Breast epithelium (tissue), 3 donors: ENCODE measurements around the gene LIN28A.

Source experiments
- POLR2A ChIP-seq: fragments of 450-650 bp; IDR thresholded peaks from one replicate; pipeline ENCODE4 v1.6.1; 2016; ENCODE audit warnings: antibody characterized with exemption, mild to moderate bottlenecking, moderate library complexity
- POLR2AphosphoS5 ChIP-seq, 3 donors: sonication (generic); formaldehyde crosslinking; IDR thresholded peaks; one replicate each; pipeline ENCODE4 v1.6.1; 2017; ENCODE audit warnings: antibody characterized with exemption in 3 of 3
- TF ChIP-seq, protein P1 (sequence below), 3 donors: fragments of 450-650 bp; IDR thresholded peaks; one replicate each; pipeline ENCODE4 v1.5.1; 2016 to 2017; ENCODE audit warnings: antibody characterized with exemption in 3 of 3, mild to moderate bottlenecking in 3 of 3, moderate library complexity in 3 of 3

GRCh38 chr1:26364956-26365355, 45.7 kb upstream of the LIN28A start:
- no peak for TF ChIP-seq POLR2AphosphoS5 (IDR thresholded peaks at IDR 0.05)
- no peak for TF ChIP-seq POLR2A
- TF ChIP-seq, protein P1, sequence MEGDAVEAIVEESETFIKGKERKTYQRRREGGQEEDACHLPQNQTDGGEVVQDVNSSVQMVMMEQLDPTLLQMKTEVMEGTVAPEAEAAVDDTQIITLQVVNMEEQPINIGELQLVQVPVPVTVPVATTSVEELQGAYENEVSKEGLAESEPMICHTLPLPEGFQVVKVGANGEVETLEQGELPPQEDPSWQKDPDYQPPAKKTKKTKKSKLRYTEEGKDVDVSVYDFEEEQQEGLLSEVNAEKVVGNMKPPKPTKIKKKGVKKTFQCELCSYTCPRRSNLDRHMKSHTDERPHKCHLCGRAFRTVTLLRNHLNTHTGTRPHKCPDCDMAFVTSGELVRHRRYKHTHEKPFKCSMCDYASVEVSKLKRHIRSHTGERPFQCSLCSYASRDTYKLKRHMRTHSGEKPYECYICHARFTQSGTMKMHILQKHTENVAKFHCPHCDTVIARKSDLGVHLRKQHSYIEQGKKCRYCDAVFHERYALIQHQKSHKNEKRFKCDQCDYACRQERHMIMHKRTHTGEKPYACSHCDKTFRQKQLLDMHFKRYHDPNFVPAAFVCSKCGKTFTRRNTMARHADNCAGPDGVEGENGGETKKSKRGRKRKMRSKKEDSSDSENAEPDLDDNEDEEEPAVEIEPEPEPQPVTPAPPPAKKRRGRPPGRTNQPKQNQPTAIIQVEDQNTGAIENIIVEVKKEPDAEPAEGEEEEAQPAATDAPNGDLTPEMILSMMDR (IDR thresholded peaks at IDR 0.05): no peak
